Activated CD8-positive, alpha-beta memory T cell treated with anti-CD3 and anti-CD28 coated beads, Interleukin-2, amount 10 ng/mL, durations not matched to agents 7 days and 5 days (primary cell): ENCODE data around the gene STK17A. TPM values are rescaled to one million over a fixed set of nuclear protein-coding genes. Genes with fewer than 3 reads are reported as not detected.
"Not testable (repeated sequence)": the region's sequence is repeated elsewhere in the genome, so short reads cannot be mapped to it uniquely, and the experiment has no call there.

Experiments used
- ATAC-seq: fragments of 150-1000 bp; cut with Tn5 transposase; one replicate; pipeline ENCODE4 v1.10.0; 2021; ENCODE audit warnings: moderate library complexity
- CTCF ChIA-PET: fragments of 350-600 bp; sonication (Branson Sonifier 250); formaldehyde crosslinking; loops from one replicate; lab custom pipeline; 2021; ENCODE audit warnings: antibody characterized with exemption; lab: Charles Lee
- DNase-seq: peaks from one replicate; pipeline ENCODE4 v3.0.0-alpha.2; 2020
- H3K27ac Mint-ChIP-seq: one replicate; pipeline ENCODE4 v1.8.0; 2021; ENCODE audit warnings: mild to moderate bottlenecking, mixed read lengths
- H3K27me3 Mint-ChIP-seq: one replicate; pipeline ENCODE4 v1.8.0; 2021; ENCODE audit warnings: mixed read lengths
- H3K36me3 Mint-ChIP-seq: one replicate; pipeline ENCODE4 v1.8.0; 2021; ENCODE audit warnings: mild to moderate bottlenecking, mixed read lengths
- H3K4me1 Mint-ChIP-seq: one replicate; pipeline ENCODE4 v1.8.0; 2021; ENCODE audit warnings: mixed read lengths
- H3K4me3 Mint-ChIP-seq: one replicate; pipeline ENCODE4 v1.8.0; 2021; ENCODE audit warnings: mild to moderate bottlenecking, moderate library complexity, mixed read lengths
- H3K9me3 Mint-ChIP-seq: one replicate; pipeline ENCODE4 v1.8.0; 2022; ENCODE audit warnings: low read depth, mixed read lengths
- total RNA-seq, 2 experiments: library from RNA; stranded (reverse); gene quantifications; one replicate each; pipeline ENCODE4 v1.2.3, GENCODE V29; 2021

Gene STK17A
- total RNA-seq, 2 experiments from 2014 or later: 84.9 to 86.1 TPM

DNA sequence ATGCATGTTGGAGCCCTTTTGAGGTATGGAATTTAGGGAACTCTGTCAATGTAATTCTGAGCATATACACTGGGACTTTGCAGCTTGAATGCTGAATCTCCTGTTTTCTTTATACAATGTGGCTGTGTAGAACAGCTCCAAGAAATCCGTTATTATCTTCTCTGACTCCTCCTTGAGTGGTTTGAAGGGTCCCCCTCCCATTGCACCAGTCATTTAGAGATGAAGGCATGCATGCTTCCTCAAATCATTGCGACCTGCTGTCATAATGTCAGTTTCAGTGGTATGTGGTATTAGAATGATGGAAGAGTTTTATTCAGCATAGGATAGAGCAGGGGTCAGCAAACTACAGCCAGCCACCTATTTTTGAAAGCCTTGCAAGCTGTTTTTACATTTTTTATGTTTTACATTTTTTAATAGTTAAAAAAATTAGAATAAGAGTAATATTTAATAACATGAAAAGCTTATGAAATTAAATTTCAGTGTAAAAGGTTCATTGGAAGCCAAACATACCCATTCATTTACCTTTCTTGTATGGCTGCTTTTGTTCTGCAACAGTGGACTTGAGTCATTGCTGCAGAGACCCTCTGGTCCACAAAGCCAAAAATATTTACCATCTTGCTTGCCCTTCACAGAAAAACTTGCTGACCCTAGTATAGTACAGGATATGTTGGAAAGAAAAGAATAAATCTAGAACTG lies 8.1 kb downstream of the STK17A start:
- Mint-ChIP-seq H3K36me3 (peaks cover 42% of the 10 kb centered on the region), H3K27ac (peak overlapping the region; percentile 74), H3K9me3 (no peaks in the 10 kb centered on the region), H3K27me3 (no peaks in the 10 kb centered on the region), H3K4me3 (peak overlapping the region; percentile 49), H3K4me1 (peaks cover 81% of the 10 kb centered on the region)
- ATAC-seq (peak; percentile 59), DNase-seq (peak; percentile 79)
- CTCF ChIA-PET: interaction anchor here (1.0 to 2.0 kb wide), 7 partner anchors 9 to 108 kb away, joined by 3 to 16 read pairs (median 5); partner anchors contain the start of gene STK17A

DNA sequence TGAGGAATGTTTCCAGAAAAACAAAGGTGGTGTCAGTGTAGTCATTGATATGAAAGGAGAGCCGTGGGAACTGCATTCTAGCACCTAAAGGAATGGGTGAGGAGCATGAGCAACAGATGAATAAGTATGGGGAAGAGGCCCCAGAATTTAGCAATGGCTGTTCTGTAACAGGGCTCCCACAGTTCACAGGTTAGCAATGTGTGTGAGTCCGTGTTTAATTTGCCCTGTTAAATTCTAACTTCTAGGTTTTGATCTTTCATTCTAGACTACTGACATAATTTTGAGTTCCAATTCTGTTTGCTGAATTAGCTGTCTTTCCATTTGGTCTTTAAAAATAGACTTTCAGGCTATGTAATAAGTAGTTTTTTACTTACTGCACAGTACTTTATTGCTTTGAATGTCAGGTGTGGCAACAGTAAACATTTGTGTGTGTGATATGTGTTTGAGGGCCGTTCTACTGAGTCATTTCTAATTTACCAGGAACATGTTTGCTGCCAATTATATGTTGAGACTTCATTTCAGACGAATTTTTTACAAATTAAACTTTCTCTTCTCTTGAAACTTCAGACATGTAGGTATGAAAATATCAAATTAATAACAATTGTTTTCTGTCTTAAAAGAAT lies 8.8 kb downstream of the STK17A start:
- Mint-ChIP-seq H3K27ac (peak overlapping the region; percentile 74), H3K4me1 (peaks cover 80% of the 10 kb centered on the region), H3K9me3 (no peaks in the 10 kb centered on the region), H3K4me3 (peak overlapping the region; percentile 47), H3K36me3 (peaks cover 43% of the 10 kb centered on the region), H3K27me3 (no peaks in the 10 kb centered on the region)
- ATAC-seq (no peak), DNase-seq (no peak)
- CTCF ChIA-PET: interaction anchor here (1.4 to 2.0 kb wide), 4 partner anchors 9 to 57 kb away, joined by 4 to 16 read pairs (median 9); partner anchors contain the start of gene STK17A

- no peak for ATAC-seq
- Mint-ChIP-seq H3K27me3 (no peaks in the 10 kb centered on the region), H3K9me3 (no peaks in the 10 kb centered on the region), H3K4me3 (no peak overlapping the region), H3K36me3 (peaks cover 46% of the 10 kb centered on the region), H3K4me1 (peaks cover 79% of the 10 kb centered on the region), H3K27ac (peak overlapping the region; percentile 58)
- DNase-seq: no peak
- CTCF ChIA-PET: interaction anchor here (0.6 to 1.4 kb wide), 6 partner anchors 10 to 107 kb away, joined by 3 to 8 read pairs (median 4); partner anchors contain the start of gene STK17A
These were observed 9.4 kb downstream of the STK17A start for GRCh38 chr7:43592326-43592725.

GRCh38 chr7:43593010-43593409 lies 10.1 kb downstream of the STK17A start:
- Mint-ChIP-seq H3K27me3 (no peaks in the 10 kb centered on the region), H3K4me1 (peaks cover 78% of the 10 kb centered on the region), H3K4me3 (peak overlapping the region; percentile 27), H3K27ac (peak overlapping the region; percentile 61), H3K36me3 (peaks cover 48% of the 10 kb centered on the region), H3K9me3 (no peaks in the 10 kb centered on the region)
- DNase-seq: no peak
- no peak for ATAC-seq
- CTCF ChIA-PET: interaction anchor here (0.6 to 1.4 kb wide), 6 partner anchors 11 to 107 kb away, joined by 3 to 8 read pairs (median 4); partner anchors contain the start of gene STK17A

GRCh38 chr7:43594020-43594419 lies 11.1 kb downstream of the STK17A start:
- H3K4me3 Mint-ChIP-seq: peak overlapping the region; percentile 19
- peaks cover 71% of the 10 kb centered on the region for H3K4me1 Mint-ChIP-seq
- DNase-seq: no peak
- no peaks in the 10 kb centered on the region for H3K27me3 Mint-ChIP-seq
- peaks cover 45% of the 10 kb centered on the region for H3K36me3 Mint-ChIP-seq
- peak overlapping the region; percentile 77 for H3K27ac Mint-ChIP-seq
- no peaks in the 10 kb centered on the region for H3K9me3 Mint-ChIP-seq
- CTCF ChIA-PET: interaction anchor here (0.9 to 2.5 kb wide), 5 partner anchors 10 to 44 kb away, joined by 3 to 25 read pairs (median 5); partner anchors contain the start of gene STK17A
- no peak for ATAC-seq

DNA sequence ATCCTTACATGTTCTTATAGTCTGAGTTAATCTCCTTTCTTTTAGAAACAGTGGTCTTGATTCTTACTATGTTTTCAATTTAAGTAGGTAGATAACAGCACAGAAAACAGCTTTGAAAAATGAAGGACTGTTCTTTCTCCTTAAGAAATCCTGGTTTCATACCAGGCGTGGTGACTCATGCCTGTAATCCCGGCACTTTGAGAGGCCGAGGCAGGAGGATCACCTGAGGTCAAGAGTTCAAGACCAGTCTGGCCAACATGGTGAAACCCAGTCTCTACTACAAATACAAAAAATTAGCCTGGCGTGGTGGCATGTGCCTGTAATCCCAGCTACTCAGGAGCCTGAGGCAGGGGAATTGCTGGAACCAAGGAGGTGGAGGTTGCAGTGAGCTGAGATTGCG lies 13.5 kb downstream of the STK17A start:
- Mint-ChIP-seq H3K4me1 (peaks cover 62% of the 10 kb centered on the region), H3K36me3 (peaks cover 45% of the 10 kb centered on the region)
- not testable (repeated sequence) for DNase-seq, H3K27me3 Mint-ChIP-seq, H3K27ac Mint-ChIP-seq, H3K9me3 Mint-ChIP-seq, ATAC-seq, H3K4me3 Mint-ChIP-seq
- CTCF ChIA-PET: interaction anchor here (0.7 to 1.2 kb wide), 2 partner anchors 29 to 103 kb away, joined by 3 to 4 read pairs; no protein-coding TSS in a partner anchor

- DNase-seq (no peak), ATAC-seq (no peak)
- Mint-ChIP-seq H3K27ac (no peak overlapping the region), H3K36me3 (peaks cover 40% of the 10 kb centered on the region), H3K27me3 (no peaks in the 10 kb centered on the region), H3K9me3 (no peaks in the 10 kb centered on the region), H3K4me1 (peaks cover 45% of the 10 kb centered on the region), H3K4me3 (no peak overlapping the region)
- CTCF ChIA-PET: interaction anchor here (0.9 to 1.7 kb wide), 2 partner anchors 9 to 18 kb away, joined by 3 to 7 read pairs; partner anchors contain the start of gene STK17A
These were observed 17.1 kb downstream of the STK17A start for GRCh38 chr7:43600056-43600455.

DNA sequence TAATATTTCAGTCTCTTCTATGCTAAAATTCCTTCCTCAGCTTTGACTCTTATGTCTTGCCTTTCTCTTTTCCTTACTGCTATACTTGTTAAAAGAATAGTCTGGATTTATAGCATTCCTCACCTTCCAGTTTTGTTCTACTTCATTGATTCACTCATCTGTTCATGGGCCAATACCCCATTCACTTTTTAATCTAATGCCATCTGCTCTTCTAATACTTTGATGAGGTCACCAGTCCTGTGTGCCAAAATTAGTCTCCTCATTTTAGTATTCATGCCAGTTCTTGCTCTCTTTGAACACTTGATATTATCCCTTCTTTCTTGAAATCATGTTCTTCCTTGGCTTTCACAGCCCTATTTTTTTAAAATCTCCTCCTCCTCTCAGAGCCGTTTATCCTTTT lies 19.3 kb downstream of the STK17A start:
- Mint-ChIP-seq H3K4me3 (no peak overlapping the region), H3K4me1 (peaks cover 45% of the 10 kb centered on the region), H3K36me3 (peaks cover 39% of the 10 kb centered on the region), H3K27ac (no peak overlapping the region), H3K9me3 (no peaks in the 10 kb centered on the region), H3K27me3 (no peaks in the 10 kb centered on the region)
- no peak for DNase-seq
- ATAC-seq: no peak
- CTCF ChIA-PET: interaction anchor here (1.4 to 1.5 kb wide), 2 partner anchors 19 to 98 kb away, joined by 3 to 5 read pairs; partner anchors contain the start of gene STK17A

DNA sequence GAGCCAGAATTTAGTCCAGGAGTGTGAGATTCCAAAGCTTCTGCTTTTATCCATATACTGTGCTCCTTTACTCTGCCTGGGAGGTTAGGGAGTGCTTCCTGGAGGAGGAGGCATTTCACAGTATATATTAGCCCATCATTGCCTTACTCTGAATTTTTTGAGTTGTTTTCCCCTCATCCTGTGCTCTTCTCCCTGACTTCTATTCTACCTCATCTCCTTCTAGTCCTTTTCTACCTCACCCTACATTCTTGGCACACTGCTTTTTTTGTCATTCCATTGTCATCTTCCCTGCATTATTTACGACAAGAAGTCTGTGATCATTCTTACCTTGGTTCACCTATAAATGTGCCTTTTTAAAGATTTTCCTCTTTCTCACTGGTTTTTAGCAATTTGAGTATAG lies 21.3 kb downstream of the STK17A start:
- no peaks in the 10 kb centered on the region for H3K27me3 Mint-ChIP-seq
- DNase-seq (no peak), ATAC-seq (no peak)
- H3K4me1 Mint-ChIP-seq: peaks cover 52% of the 10 kb centered on the region
- H3K36me3 Mint-ChIP-seq: peaks cover 43% of the 10 kb centered on the region
- H3K4me3 Mint-ChIP-seq: no peak overlapping the region
- H3K9me3 Mint-ChIP-seq: no peaks in the 10 kb centered on the region
- no peak overlapping the region for H3K27ac Mint-ChIP-seq
- CTCF ChIA-PET: interaction anchor here (1.0 to 3.4 kb wide), 4 partner anchors 9 to 22 kb away, joined by 4 to 15 read pairs (median 4); partner anchors contain the start of gene STK17A

DNA sequence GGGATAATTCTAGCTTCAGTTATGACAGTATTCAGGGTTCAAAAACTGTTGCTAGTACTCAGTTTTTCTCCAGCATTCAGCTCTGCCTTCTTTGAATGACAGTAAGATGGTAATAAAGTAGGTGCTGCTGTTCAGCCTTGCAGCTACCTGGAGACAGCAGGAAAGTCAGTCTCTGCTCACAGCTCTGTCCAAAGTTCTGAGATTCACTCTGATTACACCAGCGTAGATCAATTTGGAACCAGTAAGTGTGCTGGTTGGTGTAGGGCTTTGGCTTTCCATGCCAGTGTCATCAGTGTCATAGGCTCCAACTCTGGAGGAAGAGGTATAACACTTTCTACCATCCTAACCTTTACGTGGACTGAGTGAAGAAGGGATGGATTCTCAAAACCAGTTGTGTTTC lies 26.2 kb downstream of the STK17A start:
- ATAC-seq (no peak), DNase-seq (no peak)
- Mint-ChIP-seq H3K4me1 (peaks cover 68% of the 10 kb centered on the region), H3K36me3 (peaks cover 67% of the 10 kb centered on the region), H3K4me3 (no peak overlapping the region), H3K27ac (no peak overlapping the region), H3K27me3 (no peaks in the 10 kb centered on the region), H3K9me3 (no peaks in the 10 kb centered on the region)
- CTCF ChIA-PET: interaction anchor here (0.7 to 1.0 kb wide), 2 partner anchors 10 to 14 kb away, joined by 3 to 4 read pairs; no protein-coding TSS in a partner anchor

DNA sequence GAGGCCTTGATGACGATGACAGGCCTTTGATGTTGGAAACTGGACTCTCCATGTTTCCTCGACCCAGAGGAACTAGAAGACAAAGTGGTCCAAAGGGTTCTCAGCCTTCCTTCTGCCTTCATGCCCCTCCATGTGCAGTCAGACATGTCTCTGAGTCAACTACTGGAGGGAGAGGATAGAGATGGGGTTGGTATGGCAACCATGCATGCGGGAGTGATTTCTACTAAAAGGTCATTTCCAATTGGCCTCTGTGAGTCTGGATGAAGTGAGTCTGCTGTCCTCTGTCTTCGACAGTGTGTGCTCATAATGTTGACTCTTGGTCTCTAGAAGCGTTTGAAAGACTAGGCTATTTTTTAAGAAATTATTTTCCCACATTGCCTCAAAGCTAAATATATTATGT lies 29.2 kb downstream of the STK17A start:
- no peaks in the 10 kb centered on the region for H3K27me3 Mint-ChIP-seq
- H3K4me1 Mint-ChIP-seq: peaks cover 68% of the 10 kb centered on the region
- no peak for ATAC-seq
- H3K36me3 Mint-ChIP-seq: peaks cover 63% of the 10 kb centered on the region
- H3K4me3 Mint-ChIP-seq: no peak overlapping the region
- H3K9me3 Mint-ChIP-seq: no peaks in the 10 kb centered on the region
- DNase-seq: no peak
- peak overlapping the region; percentile 72 for H3K27ac Mint-ChIP-seq
- CTCF ChIA-PET: interaction anchor here (0.9 to 7.0 kb wide), 4 partner anchors 17 to 88 kb away, joined by 3 to 41 read pairs (median 8); partner anchors contain the start of gene STK17A

DNA sequence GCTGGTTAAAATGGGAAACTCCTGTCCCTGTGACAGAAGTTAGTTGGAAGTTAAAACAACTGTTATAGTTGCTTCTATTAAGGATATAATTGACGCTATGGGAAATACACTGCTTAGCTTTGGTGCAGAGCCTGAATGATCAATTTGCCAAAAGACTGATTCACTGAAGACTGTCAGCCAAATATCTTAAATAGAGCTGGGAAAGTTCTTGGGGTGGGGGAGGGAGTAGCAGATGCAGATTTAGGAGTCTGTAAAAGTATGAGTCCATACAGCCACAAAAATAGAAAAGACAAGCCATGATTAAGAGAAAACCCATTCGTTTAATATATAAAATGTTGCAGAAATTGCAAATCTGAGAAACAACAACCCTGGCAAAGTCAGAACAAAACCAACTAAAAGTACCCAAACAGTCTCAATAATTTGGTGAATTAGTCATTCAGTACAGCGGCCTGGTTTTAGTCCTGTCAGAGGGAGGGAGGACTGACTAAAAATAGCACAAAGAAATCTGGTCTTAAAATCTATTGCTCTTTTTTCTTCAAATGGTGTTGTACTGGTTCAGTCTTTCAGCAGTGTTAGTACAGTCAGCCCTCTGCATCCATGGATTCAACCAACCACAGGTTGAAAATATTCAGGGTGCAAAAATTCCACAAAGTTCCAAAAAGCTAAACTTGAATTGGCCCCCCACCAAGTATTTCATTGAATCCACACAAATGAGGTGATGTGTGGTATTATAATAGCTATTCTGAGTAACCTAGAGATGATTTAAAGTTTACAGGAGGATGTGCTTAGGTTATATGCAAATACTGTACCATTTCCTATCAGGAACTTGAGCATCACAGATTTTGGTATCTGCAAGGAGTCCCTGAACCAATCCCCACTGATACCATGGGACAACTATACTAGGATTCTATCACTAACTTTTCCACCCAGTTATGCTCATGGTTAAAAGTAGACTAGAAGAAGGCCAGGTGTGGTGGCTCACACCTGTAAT lies 30.0 kb downstream of the STK17A start:
- no peaks in the 10 kb centered on the region for H3K9me3 Mint-ChIP-seq
- H3K36me3 Mint-ChIP-seq: peaks cover 63% of the 10 kb centered on the region
- peak; percentile 52 for DNase-seq

More for the DNA sequence above, 30.0 kb downstream of the STK17A start:
- Mint-ChIP-seq H3K27me3 (no peaks in the 10 kb centered on the region), H3K4me1 (peaks cover 66% of the 10 kb centered on the region), H3K4me3 (no peak overlapping the region), H3K27ac (peak overlapping the region; percentile 88)
- peak; percentile 82 for ATAC-seq
- CTCF ChIA-PET: interaction anchor here (0.7 to 7.0 kb wide), 7 partner anchors 9 to 108 kb away, joined by 3 to 41 read pairs (median 3); partner anchors contain the start of gene STK17A
